ENCODE measurements around the gene GPC1.

The GPC1 gene

DNA sequence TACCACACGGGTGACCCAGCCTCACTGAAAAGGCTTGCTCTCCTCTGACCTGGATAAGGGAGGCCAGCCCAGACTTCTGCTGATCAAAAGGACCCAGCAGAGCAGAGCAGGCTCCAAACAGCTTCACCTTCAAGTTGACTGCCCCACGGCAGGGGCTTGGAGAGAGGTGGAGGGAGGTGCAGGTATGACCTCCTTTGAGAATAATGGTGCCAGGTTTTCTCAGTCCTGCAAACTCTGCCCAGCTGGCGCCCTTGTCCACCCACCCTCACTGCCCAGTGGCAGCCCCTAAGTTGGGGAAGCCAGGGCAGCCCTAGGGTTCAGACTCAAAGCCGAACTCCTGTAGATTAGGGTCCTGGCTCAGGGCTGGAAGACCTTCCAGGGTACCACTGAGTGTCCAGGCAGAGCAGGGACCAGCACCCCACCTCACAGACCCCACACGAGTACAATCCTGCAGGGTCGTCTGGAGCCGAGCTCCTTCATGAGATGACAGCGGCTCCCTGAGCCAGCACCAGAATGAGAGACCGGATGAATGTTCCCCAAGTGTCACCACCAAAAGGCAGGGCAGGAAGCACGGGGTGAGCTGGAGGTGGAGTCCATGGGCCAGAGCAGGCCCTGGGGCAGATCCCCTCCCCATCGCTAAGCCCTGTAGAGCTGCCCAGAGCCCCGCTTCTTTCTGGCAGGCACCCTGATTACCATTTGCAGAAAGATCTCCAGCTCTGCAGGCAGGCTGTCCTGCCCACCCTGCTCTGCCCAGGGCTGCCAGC lies 3.6 kb upstream of the GPC1 start:
- DNase-seq (ENCODE audit: low read depth) = no peak
- no peak overlapping the region for H3K4me3 ChIP-seq (ENCODE audit: control insufficient read depth, low read depth, low read length)
- TF ChIP-seq, protein P1, sequence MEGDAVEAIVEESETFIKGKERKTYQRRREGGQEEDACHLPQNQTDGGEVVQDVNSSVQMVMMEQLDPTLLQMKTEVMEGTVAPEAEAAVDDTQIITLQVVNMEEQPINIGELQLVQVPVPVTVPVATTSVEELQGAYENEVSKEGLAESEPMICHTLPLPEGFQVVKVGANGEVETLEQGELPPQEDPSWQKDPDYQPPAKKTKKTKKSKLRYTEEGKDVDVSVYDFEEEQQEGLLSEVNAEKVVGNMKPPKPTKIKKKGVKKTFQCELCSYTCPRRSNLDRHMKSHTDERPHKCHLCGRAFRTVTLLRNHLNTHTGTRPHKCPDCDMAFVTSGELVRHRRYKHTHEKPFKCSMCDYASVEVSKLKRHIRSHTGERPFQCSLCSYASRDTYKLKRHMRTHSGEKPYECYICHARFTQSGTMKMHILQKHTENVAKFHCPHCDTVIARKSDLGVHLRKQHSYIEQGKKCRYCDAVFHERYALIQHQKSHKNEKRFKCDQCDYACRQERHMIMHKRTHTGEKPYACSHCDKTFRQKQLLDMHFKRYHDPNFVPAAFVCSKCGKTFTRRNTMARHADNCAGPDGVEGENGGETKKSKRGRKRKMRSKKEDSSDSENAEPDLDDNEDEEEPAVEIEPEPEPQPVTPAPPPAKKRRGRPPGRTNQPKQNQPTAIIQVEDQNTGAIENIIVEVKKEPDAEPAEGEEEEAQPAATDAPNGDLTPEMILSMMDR (IDR thresholded peaks at IDR 0.05; ENCODE audit: control insufficient read depth, insufficient read depth, low read depth, low read length, missing control alignments) = no peak

DNA sequence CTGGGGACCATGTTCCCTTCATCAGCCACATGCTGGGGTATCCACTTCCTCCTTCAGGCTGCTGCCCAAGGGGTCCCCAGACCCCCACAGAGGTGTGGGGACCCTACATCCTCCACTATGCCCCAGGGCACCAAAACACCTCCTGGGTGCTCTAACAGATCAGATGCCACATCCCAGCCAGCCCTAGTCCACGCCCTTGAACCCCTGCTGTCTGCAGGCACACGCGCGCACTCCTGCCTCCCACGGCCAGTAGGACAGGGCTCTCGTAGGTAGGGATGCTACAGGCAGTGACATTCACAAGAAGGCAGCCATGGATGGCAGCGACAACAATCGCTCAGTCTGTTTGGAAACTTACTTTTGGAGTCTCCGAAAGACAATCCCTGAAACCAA lies 3.0 kb upstream of the GPC1 start:
- TF ChIP-seq, protein P1 (IDR thresholded peaks at IDR 0.05; ENCODE audit: control insufficient read depth, insufficient read depth, low read depth, low read length, missing control alignments) = no peak
- no peak overlapping the region for H3K4me3 ChIP-seq (ENCODE audit: control insufficient read depth, low read depth, low read length)
- DNase-seq (ENCODE audit: low read depth) = no peak

DNA sequence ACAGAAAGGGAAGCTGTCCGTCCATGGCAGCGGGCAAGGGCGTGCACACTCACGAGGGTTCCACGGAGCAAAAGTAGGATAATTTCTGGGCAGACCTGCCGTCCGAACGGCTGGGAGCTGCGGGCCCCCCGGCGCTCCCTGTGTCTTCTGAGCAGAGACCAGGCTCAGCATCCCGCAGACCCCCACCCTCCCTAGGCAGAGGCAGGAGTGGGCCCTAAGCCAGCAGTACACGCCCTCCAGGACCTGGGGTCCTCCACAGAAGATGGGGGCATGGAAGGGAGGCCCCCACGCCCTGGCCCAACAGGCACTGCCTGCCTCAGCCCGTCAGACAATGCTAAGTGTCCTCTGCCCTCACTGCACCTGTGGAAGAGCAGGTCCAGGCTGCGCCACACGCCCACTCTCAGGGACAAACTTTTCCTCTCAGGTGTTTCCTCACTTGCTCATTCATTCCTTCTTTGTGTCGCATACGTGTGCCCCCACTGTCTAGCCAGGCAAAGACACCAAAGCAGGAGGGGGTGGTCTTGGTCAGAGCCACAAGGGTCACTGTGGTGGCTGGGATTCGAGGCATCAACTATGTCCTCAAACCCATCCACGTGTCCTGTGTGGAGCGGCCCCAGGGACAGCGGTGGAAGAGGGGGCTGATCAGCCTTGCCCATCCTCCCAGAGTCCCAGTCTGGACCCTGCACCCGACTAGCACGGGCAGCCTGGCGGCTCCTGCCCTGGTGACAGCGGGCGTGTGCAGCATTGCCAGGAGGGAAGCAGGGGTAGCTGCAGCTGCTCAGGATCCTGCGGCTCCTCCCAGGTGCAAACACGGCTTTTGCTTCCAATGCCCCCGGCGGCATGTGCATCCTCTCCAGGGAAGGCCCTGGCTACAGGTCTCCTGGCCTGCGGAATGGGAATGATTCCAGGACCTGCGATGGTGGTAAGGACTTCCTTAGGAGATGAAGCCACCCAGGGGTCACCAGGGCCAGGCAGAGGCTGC lies 2.4 kb upstream of the GPC1 start:
- no peak for DNase-seq (ENCODE audit: low read depth)
- no peak overlapping the region for H3K4me3 ChIP-seq (ENCODE audit: control insufficient read depth, low read depth, low read length)
- TF ChIP-seq, protein P1 (IDR thresholded peaks at IDR 0.05; ENCODE audit: control insufficient read depth, insufficient read depth, low read depth, low read length, missing control alignments) = no peak

DNA sequence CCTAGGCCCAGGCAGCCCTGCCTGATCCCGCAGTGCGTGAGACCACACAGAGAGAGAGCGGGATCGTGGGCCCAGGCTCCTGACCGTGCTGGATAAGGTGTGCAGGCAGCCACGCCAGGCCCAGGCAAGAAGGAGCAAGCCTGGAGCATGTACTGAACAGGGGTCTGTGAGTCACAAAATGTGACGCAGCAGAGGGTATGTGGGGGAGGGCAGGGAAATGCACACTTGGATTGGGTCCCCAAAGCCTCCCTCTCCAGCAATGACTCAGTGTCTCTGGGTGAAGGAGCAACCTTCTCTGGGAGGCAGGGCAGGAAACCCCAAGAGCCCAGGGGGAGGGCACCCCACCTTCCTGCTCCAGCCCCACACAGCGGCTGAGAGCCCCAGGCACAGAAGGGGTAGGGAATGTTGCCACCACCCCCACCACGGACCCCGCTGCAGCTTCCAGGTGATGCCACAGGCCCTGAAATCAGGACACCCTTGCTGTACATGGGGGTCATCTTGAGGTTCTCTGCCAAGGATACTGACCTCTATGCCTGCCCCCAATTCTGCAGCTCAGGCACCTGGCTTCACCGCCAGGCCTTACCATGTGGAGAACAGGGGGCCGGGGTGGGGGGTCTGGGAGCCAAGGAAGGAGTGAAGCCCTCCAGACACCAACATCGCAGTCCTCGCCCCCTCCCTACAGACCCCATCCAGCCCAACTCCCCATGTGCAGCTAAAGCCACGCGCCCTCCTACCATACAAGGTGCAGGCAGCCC lies 1.3 kb upstream of the GPC1 start:
- DNase-seq (ENCODE audit: low read depth) = peak; percentile 83
- TF ChIP-seq, protein P1 (IDR thresholded peaks at IDR 0.05; ENCODE audit: control insufficient read depth, insufficient read depth, low read depth, low read length, missing control alignments) = no peak
- peak overlapping the region; percentile 59 for H3K4me3 ChIP-seq (ENCODE audit: control insufficient read depth, low read depth, low read length)

DNA sequence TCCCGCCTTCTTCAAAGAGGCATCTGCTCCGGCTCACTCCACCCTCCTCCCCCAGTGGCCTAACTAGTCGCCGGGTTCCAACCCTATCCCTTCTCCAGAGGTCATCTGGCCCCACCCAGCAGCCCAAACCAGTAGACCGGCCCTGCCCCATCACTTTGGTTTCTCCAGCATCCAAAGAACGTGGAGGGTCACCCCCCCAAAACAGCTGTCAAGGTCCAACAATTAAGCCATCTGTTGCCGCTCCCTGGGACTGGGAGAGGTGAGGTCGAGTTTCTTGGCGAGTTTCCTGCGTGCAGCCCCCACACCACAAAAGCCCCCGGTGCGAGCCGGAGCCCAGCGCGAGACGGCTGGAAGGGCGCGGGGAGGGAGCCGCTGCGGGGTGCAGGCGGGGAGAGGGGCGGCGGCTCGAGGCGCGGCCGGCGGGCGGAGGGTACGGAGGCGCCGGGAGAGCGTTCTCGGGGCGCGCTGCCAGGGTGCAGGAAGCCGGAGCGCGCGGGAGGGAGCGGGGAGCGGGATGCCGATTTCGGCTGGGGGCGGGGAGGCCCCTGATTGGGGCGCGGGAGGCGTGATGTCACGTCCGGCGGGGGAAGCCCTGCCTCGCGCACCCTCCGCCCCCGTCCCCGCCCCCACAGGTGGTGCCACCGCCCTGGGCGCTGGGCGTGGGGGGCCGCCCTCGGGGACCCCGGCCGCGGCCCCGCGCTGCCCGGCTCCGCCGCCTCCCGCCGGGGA lies 571 bp upstream of the GPC1 start:
- DNase-seq (ENCODE audit: low read depth) = peak; percentile 52
- TF ChIP-seq, protein P1 (IDR thresholded peaks at IDR 0.05; ENCODE audit: control insufficient read depth, insufficient read depth, low read depth, low read length, missing control alignments) = no peak
- H3K4me3 ChIP-seq (ENCODE audit: control insufficient read depth, low read depth, low read length) = peak overlapping the region; percentile 59
